ENCODE data around the gene ZNF532. TPM values are rescaled to one million over a fixed set of nuclear protein-coding genes. Genes with fewer than 3 reads are reported as not detected.
"Not testable (repeated sequence)": the region's sequence is repeated elsewhere in the genome, so short reads cannot be mapped to it uniquely, and the experiment has no call there.

The ZNF532 gene
- total RNA-seq, 6 experiments from 2014 or later = 43.1 to 56.6 (median 50.1) TPM

DNA sequence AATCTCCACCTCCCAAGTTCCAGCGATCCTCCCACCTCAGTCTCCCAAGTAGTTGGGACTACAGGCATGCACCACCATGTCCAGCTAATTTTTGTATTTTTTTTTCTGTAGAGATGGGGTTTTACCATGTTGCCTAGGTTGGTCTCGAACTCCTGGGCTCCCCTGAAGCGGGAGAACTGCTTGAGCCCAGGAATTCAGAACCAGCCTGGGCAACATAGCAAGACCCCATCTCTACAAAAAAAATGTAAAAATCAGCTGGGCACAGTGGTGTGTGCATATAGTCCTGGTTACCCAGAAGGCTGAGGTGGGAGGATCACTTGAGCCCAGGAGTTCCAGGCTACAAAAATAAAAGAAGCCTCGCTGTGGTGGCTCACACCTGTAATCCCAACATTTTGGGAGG lies 12.0 kb upstream of the ZNF532 start:
- Mint-ChIP-seq H3K4me3 (no peak overlapping the region), H3K27ac (no peak overlapping the region), H3K4me1 (ENCODE audit: low read depth) (peaks cover 46% of the 10 kb centered on the region), H3K27me3 (ENCODE audit: insufficient read depth) (peaks cover 4% of the 10 kb centered on the region), H3K9me3 (peaks cover 5% of the 10 kb centered on the region), H3K36me3 (ENCODE audit: low read depth) (0 out of 2 replicates have a peak, but pooled peaks cover 4% of the 10 kb centered on the region)
- DNase-seq = no peak
- TF ChIP-seq, protein P1, sequence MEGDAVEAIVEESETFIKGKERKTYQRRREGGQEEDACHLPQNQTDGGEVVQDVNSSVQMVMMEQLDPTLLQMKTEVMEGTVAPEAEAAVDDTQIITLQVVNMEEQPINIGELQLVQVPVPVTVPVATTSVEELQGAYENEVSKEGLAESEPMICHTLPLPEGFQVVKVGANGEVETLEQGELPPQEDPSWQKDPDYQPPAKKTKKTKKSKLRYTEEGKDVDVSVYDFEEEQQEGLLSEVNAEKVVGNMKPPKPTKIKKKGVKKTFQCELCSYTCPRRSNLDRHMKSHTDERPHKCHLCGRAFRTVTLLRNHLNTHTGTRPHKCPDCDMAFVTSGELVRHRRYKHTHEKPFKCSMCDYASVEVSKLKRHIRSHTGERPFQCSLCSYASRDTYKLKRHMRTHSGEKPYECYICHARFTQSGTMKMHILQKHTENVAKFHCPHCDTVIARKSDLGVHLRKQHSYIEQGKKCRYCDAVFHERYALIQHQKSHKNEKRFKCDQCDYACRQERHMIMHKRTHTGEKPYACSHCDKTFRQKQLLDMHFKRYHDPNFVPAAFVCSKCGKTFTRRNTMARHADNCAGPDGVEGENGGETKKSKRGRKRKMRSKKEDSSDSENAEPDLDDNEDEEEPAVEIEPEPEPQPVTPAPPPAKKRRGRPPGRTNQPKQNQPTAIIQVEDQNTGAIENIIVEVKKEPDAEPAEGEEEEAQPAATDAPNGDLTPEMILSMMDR (IDR thresholded peaks at IDR 0.05) = no peak

DNA sequence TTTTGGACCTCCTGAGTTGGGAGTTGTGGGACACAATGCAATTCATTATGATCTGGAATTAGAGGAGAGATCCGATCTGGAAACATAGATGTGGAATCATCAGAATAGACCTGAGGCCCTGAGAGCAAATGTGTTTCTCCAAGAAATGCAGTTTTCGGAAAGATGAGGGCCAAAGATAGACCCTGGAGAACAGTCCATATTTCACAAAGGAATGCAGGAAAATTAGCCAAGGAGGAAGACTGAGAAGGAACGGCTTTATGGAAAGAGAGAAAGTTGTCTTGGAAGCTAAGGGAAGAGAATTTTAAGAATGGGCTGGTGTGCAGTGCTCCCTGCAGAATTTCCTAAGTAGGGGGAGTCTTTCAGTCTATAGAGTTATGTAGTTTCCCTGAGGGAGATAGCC lies 11.1 kb upstream of the ZNF532 start:
- H3K27ac Mint-ChIP-seq = no peak overlapping the region
- H3K4me3 Mint-ChIP-seq = no peak overlapping the region
- H3K4me1 Mint-ChIP-seq (ENCODE audit: low read depth) = peaks cover 53% of the 10 kb centered on the region
- peaks cover 1% of the 10 kb centered on the region; the same call in 1 of the 2 replicates for H3K9me3 Mint-ChIP-seq
- DNase-seq = no peak
- H3K36me3 Mint-ChIP-seq (ENCODE audit: low read depth) = 0 out of 2 replicates have a peak, but pooled peaks cover 4% of the 10 kb centered on the region
- TF ChIP-seq, protein P1 (IDR thresholded peaks at IDR 0.05) = no peak
- H3K27me3 Mint-ChIP-seq (ENCODE audit: insufficient read depth) = peaks cover 3% of the 10 kb centered on the region; the same call in 1 of the 2 replicates

DNA sequence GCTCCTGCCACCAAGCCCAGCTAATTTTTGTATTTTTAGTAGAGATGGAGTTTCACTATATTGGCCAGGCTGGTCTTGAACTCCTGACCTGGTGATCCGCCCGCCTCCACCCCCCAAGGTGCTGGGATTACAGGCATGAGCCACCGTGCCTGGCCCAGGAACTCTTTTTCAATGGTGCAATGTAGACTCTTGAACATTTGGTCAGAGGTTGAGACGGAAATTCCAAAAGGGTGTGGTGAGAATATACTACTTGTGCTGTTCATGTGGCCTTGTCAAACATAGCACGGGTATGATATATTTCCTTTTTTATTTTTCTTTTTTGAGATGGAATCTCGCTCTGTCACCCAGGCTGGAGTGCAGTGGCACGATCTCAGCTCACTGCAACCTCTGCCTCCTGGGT lies 9.2 kb upstream of the ZNF532 start:
- DNase-seq; H3K4me3 Mint-ChIP-seq; H3K27me3 Mint-ChIP-seq (ENCODE audit: insufficient read depth); H3K36me3 Mint-ChIP-seq (ENCODE audit: low read depth); H3K9me3 Mint-ChIP-seq; H3K27ac Mint-ChIP-seq: not testable (repeated sequence)
- H3K4me1 Mint-ChIP-seq (ENCODE audit: low read depth) = peaks cover 56% of the 10 kb centered on the region

DNA sequence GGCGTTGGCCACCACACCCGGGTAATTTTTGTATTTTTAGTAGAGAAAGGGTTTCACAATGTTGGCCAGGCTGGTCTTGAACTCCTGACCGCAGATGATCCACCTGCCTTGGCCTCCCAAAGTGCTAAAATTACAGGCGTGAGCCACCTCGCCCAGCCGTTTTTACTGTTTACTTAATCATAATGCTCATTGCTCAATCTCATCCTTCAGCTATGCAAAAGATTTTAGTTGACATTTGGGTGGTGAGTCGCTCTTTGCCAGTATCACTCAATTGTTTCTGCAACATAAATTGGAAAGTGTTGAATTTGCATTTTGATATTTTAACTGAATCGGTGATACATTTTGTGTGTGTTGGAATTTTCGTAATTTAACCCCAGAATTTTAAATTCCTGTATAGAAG lies 7.8 kb upstream of the ZNF532 start:
- H3K4me3 Mint-ChIP-seq = no peak overlapping the region; the same call in 1 of the 2 replicates
- H3K36me3 Mint-ChIP-seq (ENCODE audit: low read depth) = 0 out of 2 replicates have a peak, but pooled peaks cover 4% of the 10 kb centered on the region
- DNase-seq = peak; percentile 58
- H3K27me3 Mint-ChIP-seq (ENCODE audit: insufficient read depth) = peaks cover 2% of the 10 kb centered on the region; the same call in 1 of the 2 replicates
- no peaks in the 10 kb centered on the region for H3K9me3 Mint-ChIP-seq
- H3K4me1 Mint-ChIP-seq (ENCODE audit: low read depth) = peaks cover 59% of the 10 kb centered on the region
- TF ChIP-seq, protein P1 (IDR thresholded peaks at IDR 0.05) = no peak
- H3K27ac Mint-ChIP-seq = no peak overlapping the region

DNA sequence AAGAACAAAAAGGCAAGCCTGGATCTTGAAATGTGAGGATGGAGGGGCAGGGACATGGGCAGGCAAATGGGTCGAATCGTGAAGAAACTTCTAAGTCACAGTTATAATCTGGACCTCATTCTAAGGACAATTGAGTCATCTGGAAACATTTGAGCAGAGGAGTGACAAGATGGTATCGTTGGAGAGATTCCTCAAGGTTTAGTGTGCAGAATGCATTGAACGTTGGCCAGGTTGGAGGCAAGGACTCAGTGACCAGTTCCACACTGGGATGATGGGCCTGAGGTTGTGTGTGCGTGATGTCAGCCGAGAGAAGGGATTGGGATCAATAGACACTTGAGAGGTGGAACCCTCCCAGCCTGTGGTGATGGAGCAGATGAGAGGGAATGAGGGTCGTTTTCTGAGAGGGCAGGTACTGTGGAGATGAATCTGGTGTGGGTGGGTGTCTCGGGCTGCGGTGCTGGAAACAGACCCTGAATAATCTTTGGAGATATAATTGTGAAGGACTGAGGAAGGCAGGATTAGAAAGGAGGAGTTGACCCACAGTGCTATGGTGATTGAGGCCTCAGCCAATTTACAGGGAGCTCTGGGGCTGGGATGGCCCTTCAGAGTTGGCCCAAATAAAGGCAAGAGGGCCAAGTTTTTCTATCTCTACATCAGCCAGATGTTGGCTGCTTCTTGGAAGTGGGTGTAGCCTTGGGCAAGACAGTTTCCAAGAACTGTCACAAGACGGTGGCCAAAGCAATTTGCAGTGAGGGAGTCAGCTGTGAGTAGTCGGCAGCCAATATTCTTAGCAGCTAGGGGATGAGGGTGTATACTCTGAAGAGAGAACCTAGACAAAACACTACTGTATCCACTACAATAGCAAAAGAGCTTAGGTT lies 5.8 kb upstream of the ZNF532 start:
- no peaks in the 10 kb centered on the region for H3K27me3 Mint-ChIP-seq (ENCODE audit: insufficient read depth)
- H3K4me1 Mint-ChIP-seq (ENCODE audit: low read depth) = peaks cover 69% of the 10 kb centered on the region
- peak overlapping the region; percentile 62 for H3K27ac Mint-ChIP-seq
- H3K36me3 Mint-ChIP-seq (ENCODE audit: low read depth) = 0 out of 2 replicates have a peak, but pooled peaks cover 4% of the 10 kb centered on the region
- peak; percentile 62 for DNase-seq
- no peaks in the 10 kb centered on the region for H3K9me3 Mint-ChIP-seq
- TF ChIP-seq, protein P1 (IDR thresholded peaks at IDR 0.05) = no peak
- H3K4me3 Mint-ChIP-seq = peak overlapping the region; percentile 18

DNA sequence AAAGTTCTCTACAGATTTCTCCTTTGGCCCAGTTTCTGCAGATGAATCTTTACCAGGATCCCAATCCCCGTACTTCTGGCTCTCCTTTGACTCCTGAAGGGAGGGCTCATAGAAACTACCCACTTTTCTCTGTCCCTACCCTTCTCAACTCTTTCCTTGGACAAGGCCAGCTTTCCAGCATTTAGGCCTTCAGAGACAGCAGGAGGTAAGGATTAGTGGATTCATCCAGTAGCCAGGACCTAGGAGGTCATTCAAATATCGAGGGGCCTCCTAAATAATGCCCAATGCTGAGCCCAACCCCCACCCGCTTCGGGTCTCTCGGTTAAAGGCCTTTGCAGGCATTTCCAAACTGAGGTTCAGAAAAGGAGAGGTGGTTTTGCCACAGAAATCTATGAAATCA lies 4.8 kb upstream of the ZNF532 start:
- Mint-ChIP-seq H3K4me3 (no peak overlapping the region), H3K27me3 (ENCODE audit: insufficient read depth) (no peaks in the 10 kb centered on the region), H3K9me3 (no peaks in the 10 kb centered on the region), H3K36me3 (ENCODE audit: low read depth) (0 out of 2 replicates have a peak, but pooled peaks cover 4% of the 10 kb centered on the region), H3K4me1 (ENCODE audit: low read depth) (peaks cover 78% of the 10 kb centered on the region), H3K27ac (peak overlapping the region; percentile 9; the same call in 1 of the 2 replicates)
- TF ChIP-seq, protein P1 (IDR thresholded peaks at IDR 0.05) = no peak
- DNase-seq = no peak
